Fibroblast of skin of right biceps (primary cell): ENCODE data around the gene CHCHD1.
"Not testable (repeated sequence)": the region's sequence is repeated elsewhere in the genome, so short reads cannot be mapped to it uniquely, and the experiment has no call there.

Source experiments
- DNase-seq: peaks from one replicate; pipeline ENCODE4 v3.0.0-alpha.2; 2013

CHCHD1 gene

GRCh38 chr10:73769396-73769795, 12.5 kb upstream of the CHCHD1 start:
- DNase-seq = no peak

- no peak for DNase-seq
Observed at GRCh38 chr10:73771722-73772280, 10.0 kb upstream of the CHCHD1 start.

- DNase-seq = peak; percentile 82
Observed at GRCh38 chr10:73772281-73773151, 9.3 kb upstream of the CHCHD1 start.

GRCh38 chr10:73773152-73773879, 8.5 kb upstream of the CHCHD1 start:
- DNase-seq = no peak

GRCh38 chr10:73774637-73775036, 7.2 kb upstream of the CHCHD1 start:
- peak; percentile 12 for DNase-seq

- no peak for DNase-seq
Observed at GRCh38 chr10:73779018-73779417, 2.8 kb upstream of the CHCHD1 start.

- no peak for DNase-seq
Observed at GRCh38 chr10:73779539-73780197, 2.2 kb upstream of the CHCHD1 start.

GRCh38 chr10:73780301-73780700, 1.5 kb upstream of the CHCHD1 start:
- DNase-seq = no peak

- no peak for DNase-seq
Observed at GRCh38 chr10:73780966-73781365, 882 bp upstream of the CHCHD1 start.

GRCh38 chr10:73781548-73781878, 335 bp upstream of the CHCHD1 start:
- DNase-seq = no peak

GRCh38 chr10:73782749-73783085, 869 bp downstream of the CHCHD1 start:
- no peak for DNase-seq

GRCh38 chr10:73785211-73785720, 3.4 kb downstream of the CHCHD1 start, which contains the start of gene ZSWIM8:
Gene ZSWIM8 (plus strand): TSS chr10:73785606. CDS start chr10:73785879, 273 bp downstream.
- peak; percentile 95 for DNase-seq

GRCh38 chr10:73785721-73786511, 4.1 kb downstream of the CHCHD1 start:
- peak; percentile 42 for DNase-seq

- DNase-seq = no peak
Observed at GRCh38 chr10:73786512-73786885, 4.7 kb downstream of the CHCHD1 start.

GRCh38 chr10:73787031-73787800, 5.4 kb downstream of the CHCHD1 start:
- DNase-seq = not testable (repeated sequence)

- no peak for DNase-seq
Observed at GRCh38 chr10:73788864-73789658, 7.2 kb downstream of the CHCHD1 start.

GRCh38 chr10:73789659-73790055, 7.8 kb downstream of the CHCHD1 start:
- DNase-seq = no peak

GRCh38 chr10:73790886-73791625, 9.2 kb downstream of the CHCHD1 start:
- no peak for DNase-seq

GRCh38 chr10:73791871-73792400, 10.1 kb downstream of the CHCHD1 start:
- no peak for DNase-seq

- DNase-seq = no peak
Observed at GRCh38 chr10:73793456-73793855, 11.6 kb downstream of the CHCHD1 start.
